Gastrocnemius medialis (tissue), 4 donors: ENCODE results near the gene TGM3. TPM values are rescaled to one million over a fixed set of nuclear protein-coding genes. Genes with fewer than 3 reads are reported as not detected.

ENCODE experiments used
- ATAC-seq, 2 donors: fragments of 150-250 bp; one replicate each; pipeline ENCODE4 v1.9.1; 2016
- DNase-seq, 2 donors: peaks; one replicate each; pipeline ENCODE4 v3.0.0-alpha.2; 2019
- H3K27ac ChIP-seq, 4 donors: fragments of 200-600 bp; sonication (generic); 1 replicate in 1 of 4; 2 replicates in 3 of 4; pipeline ENCODE4 v1.5.1; 2016 to 2018; ENCODE audit warnings: mild to moderate bottlenecking in 2 of 4, moderate library complexity in 1 of 4
- H3K27me3 ChIP-seq, 3 donors: fragments of 200-600 bp; sonication (generic) in 2 of 3; 1 replicate in 1 of 3; 2 replicates in 2 of 3; pipeline versions ENCODE4 v1.5.1 to v1.6.0; 2016 to 2019; ENCODE audit warnings: mild to moderate bottlenecking in 1 of 3, moderate library complexity in 1 of 3
- H3K36me3 ChIP-seq, 2 donors: fragments of 200-600 bp; sonication (generic) in 1 of 2; one replicate each; pipeline ENCODE4 v1.5.1; 2017 to 2018
- H3K4me1 ChIP-seq, 2 donors: fragments of 200-600 bp; sonication (generic) in 1 of 2; one replicate each; pipeline ENCODE4 v1.5.1; 2016 to 2017; ENCODE audit warnings: mild to moderate bottlenecking in 2 of 2
- H3K4me3 ChIP-seq, 4 donors: fragments of 200-600 bp; sonication (generic) in 3 of 4; 1 replicate in 1 of 4; 2 replicates in 3 of 4; pipeline ENCODE4 v1.5.1; 2016 to 2019; ENCODE audit warnings: mild to moderate bottlenecking in 2 of 4
- H3K9me3 ChIP-seq, 3 donors: fragments of 200-600 bp; sonication (generic) in 2 of 3; 1 replicate in 1 of 3; 2 replicates in 2 of 3; pipeline ENCODE4 v1.5.1; 2016 to 2019
- CTCF ChIP-seq, 5 experiments: fragments of 450-650 bp in 3 of 5; fragments of 200-600 bp in 2 of 5; sonication (generic) in 2 of 5; IDR thresholded peaks in 4 of 5; conservative IDR thresholded peaks in 1 of 5; 1 replicate in 4 of 5; 2 replicates in 1 of 5; pipeline ENCODE4 v1.5.1; 2016 to 2019; ENCODE audit warnings: antibody characterized with exemption in 5 of 5, mild to moderate bottlenecking in 3 of 5, moderate library complexity in 3 of 5
- POLR2A ChIP-seq, 2 donors: fragments of 450-650 bp; IDR thresholded peaks; one replicate each; pipeline ENCODE4 v1.6.1; 2017; ENCODE audit warnings: antibody characterized with exemption in 2 of 2, mild to moderate bottlenecking in 2 of 2, moderate library complexity in 2 of 2
- in situ Hi-C, 4 donors: fragments of 200-750 bp; cut with MboI; loops; one replicate each; pipeline versions ENCODE4 v1.15.0 to v1.8.0; 2017; ENCODE audit warnings: low sequenced_read_pairs in 4 of 4
- intact Hi-C: fragments of 100-400 bp; cut with DNase I; formaldehyde crosslinking; loops from one replicate; pipeline ENCODE4 v1.15.1; 2023; ENCODE audit warnings: low total_unique reads
- total RNA-seq, 4 donors: library from RNA; depleted of rRNA; stranded (reverse); fragments of >200 nt; gene quantifications; one replicate each; pipeline versions ENCODE4 v1.1.0 to v1.2.3, GENCODE V29; 2016

The TGM3 gene
- total RNA-seq, 4 donors from 2014 or later = not detected

- intact Hi-C loops (no loop called here), in situ Hi-C loops (no loop called here)
- Histone ChIP-seq H3K9me3 (no peaks in the 10 kb centered on the region), H3K27me3 (no peaks in the 10 kb centered on the region), H3K27ac (no peak overlapping the region), H3K4me3 (no peak overlapping the region), H3K4me1 (no peaks in the 10 kb centered on the region), H3K36me3 (no peaks in the 10 kb centered on the region)
- TF ChIP-seq CTCF (IDR thresholded peaks at IDR 0.05 in 4 of 5, conservative IDR thresholded peaks at IDR 0.05 in 1 of 5) (no peak), POLR2A (IDR thresholded peaks at IDR 0.05) (no peak)
- DNase-seq = no peak
- ATAC-seq = no peak
Measured at GRCh38 chr20:2302384-2303060, 6.7 kb downstream of the TGM3 start.

- no peak for TF ChIP-seq POLR2A (IDR thresholded peaks at IDR 0.05)
- no peak for TF ChIP-seq CTCF (IDR thresholded peaks at IDR 0.05 in 4 of 5, conservative IDR thresholded peaks at IDR 0.05 in 1 of 5)
- Histone ChIP-seq H3K4me3 (no peak overlapping the region), H3K4me1 (no peaks in the 10 kb centered on the region), H3K27ac (no peak overlapping the region), H3K9me3 (no peaks in the 10 kb centered on the region), H3K36me3 (no peaks in the 10 kb centered on the region), H3K27me3 (no peaks in the 10 kb centered on the region)
- in situ Hi-C loops = no loop called here
- DNase-seq (no peak), ATAC-seq (no peak)
- intact Hi-C loops = no loop called here
Measured at GRCh38 chr20:2303673-2304072, 7.9 kb downstream of the TGM3 start.

GRCh38 chr20:2304180-2304579 is 8.4 kb downstream of the TGM3 start:
- no peaks in the 10 kb centered on the region for H3K4me1 ChIP-seq
- intact Hi-C loops = no loop called here

GRCh38 chr20:2305029-2305428 is 9.2 kb downstream of the TGM3 start:
- Histone ChIP-seq H3K4me1 (no peaks in the 10 kb centered on the region), H3K36me3 (no peaks in the 10 kb centered on the region), H3K27ac (no peak overlapping the region), H3K9me3 (no peaks in the 10 kb centered on the region), H3K27me3 (no peaks in the 10 kb centered on the region), H3K4me3 (no peak overlapping the region)
- ATAC-seq (no peak), DNase-seq (no peak)
- intact Hi-C loops (no loop called here), in situ Hi-C loops (no loop called here)
- TF ChIP-seq CTCF (IDR thresholded peaks at IDR 0.05 in 4 of 5, conservative IDR thresholded peaks at IDR 0.05 in 1 of 5) = no peak
- TF ChIP-seq POLR2A (IDR thresholded peaks at IDR 0.05) = no peak

More at GRCh38 chr20:2304180-2304579, 8.4 kb downstream of the TGM3 start:
- Histone ChIP-seq H3K27ac (no peak overlapping the region), H3K27me3 (no peaks in the 10 kb centered on the region), H3K36me3 (no peaks in the 10 kb centered on the region), H3K9me3 (no peaks in the 10 kb centered on the region), H3K4me3 (no peak overlapping the region)
- in situ Hi-C loops = no loop called here
- DNase-seq (no peak), ATAC-seq (no peak)
- TF ChIP-seq POLR2A (IDR thresholded peaks at IDR 0.05) = no peak
- no peak for TF ChIP-seq CTCF (IDR thresholded peaks at IDR 0.05 in 4 of 5, conservative IDR thresholded peaks at IDR 0.05 in 1 of 5)

GRCh38 chr20:2305479-2305878 is 9.7 kb downstream of the TGM3 start:
- ATAC-seq (no peak), DNase-seq (no peak)
- TF ChIP-seq CTCF (IDR thresholded peaks at IDR 0.05 in 4 of 5, conservative IDR thresholded peaks at IDR 0.05 in 1 of 5) = no peak
- TF ChIP-seq POLR2A (IDR thresholded peaks at IDR 0.05) = no peak
- Histone ChIP-seq H3K4me1 (no peaks in the 10 kb centered on the region), H3K36me3 (no peaks in the 10 kb centered on the region), H3K4me3 (no peak overlapping the region), H3K9me3 (no peaks in the 10 kb centered on the region), H3K27ac (no peak overlapping the region), H3K27me3 (no peaks in the 10 kb centered on the region)
- in situ Hi-C loops = no loop called here
- intact Hi-C loops = no loop called here
